OCI-LY1 (cell line): ENCODE measurements around the gene ELMO1.

Experiments
- EZH2 ChIP-seq: fragments of 200-600 bp; sonication (generic), shearing (Covaris generic); IDR thresholded peaks from 2 replicates; pipeline ENCODE4 v1.8.0; 2017; ENCODE audit warnings: borderline replicate concordance, mixed run types, mild to moderate bottlenecking, antibody characterized with exemption, low read length, moderate library complexity, mixed read lengths
- TF ChIP-seq, protein P1 (sequence below): fragments of 200-600 bp; sonication (generic), shearing (Covaris generic); IDR thresholded peaks from 2 replicates; pipeline ENCODE4 v1.5.1; 2017; ENCODE audit warnings: mild to moderate bottlenecking, antibody characterized with exemption, low read length, moderate library complexity, mixed read lengths

DNA sequence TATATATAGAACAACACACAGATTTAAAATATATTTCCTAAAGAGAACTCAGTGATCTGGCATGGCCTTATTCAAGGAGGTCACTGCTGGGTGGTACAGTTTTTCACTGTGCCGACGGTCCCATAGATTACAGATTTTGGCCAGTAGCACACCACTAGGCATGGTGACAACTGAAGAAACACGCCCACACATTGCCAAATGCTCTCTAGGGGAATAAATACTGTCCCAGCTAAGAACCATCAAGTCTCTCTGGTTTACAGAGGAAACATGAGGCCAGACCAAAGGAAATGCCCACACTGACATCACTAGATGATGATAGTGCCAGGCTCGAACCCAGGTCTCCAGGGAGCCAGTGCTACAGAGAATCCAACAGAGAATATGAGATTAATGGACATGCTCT is 316.8 kb downstream of the ELMO1 start:
- TF ChIP-seq, protein P1, sequence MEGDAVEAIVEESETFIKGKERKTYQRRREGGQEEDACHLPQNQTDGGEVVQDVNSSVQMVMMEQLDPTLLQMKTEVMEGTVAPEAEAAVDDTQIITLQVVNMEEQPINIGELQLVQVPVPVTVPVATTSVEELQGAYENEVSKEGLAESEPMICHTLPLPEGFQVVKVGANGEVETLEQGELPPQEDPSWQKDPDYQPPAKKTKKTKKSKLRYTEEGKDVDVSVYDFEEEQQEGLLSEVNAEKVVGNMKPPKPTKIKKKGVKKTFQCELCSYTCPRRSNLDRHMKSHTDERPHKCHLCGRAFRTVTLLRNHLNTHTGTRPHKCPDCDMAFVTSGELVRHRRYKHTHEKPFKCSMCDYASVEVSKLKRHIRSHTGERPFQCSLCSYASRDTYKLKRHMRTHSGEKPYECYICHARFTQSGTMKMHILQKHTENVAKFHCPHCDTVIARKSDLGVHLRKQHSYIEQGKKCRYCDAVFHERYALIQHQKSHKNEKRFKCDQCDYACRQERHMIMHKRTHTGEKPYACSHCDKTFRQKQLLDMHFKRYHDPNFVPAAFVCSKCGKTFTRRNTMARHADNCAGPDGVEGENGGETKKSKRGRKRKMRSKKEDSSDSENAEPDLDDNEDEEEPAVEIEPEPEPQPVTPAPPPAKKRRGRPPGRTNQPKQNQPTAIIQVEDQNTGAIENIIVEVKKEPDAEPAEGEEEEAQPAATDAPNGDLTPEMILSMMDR: no peak
- no peak for TF ChIP-seq EZH2
